Measurements from ENCODE around the gene RNF225.
"Not testable (repeated sequence)": the region's sequence is repeated elsewhere in the genome, so short reads cannot be mapped to it uniquely, and the experiment has no call there.

Gene RNF225

DNA sequence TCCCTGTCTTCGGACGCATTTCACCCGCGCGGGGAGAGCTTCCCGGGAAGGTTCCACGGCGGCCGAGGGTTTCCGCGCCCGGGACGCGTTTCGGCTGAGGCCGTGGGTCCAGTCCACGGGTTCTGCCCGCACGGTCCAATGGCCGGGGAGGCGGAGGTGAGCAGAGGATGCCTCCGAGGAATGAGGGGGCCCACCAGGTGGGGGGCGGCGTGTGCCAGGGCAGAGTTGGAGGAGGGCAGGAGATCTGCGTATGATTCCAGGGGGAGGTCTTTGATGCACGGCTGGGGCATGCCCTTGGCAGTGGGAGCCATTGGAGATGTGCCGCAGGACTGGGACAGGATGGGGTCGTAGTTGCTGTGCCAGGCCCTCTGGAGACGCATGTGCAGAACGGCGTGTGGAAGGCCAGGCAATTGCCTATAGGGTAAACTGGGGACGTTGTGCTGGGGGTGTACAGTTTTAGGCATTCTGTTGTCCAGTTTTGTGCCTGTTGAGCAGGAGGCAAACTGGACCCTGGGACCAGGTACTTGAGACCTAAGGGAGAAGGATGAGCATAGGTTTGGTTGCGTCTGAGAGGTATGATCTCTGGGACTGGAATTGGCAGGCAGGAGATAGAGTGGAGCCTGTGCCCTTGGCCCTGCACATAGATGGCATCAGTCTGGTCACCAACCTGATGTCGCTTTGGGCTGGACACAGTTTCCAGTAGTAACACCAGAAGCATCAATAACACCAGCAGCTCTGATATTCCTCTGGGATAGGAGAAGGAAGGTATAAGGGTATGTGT, 13.7 kb downstream of the RNF225 start:
- DNase-seq, result peak in 3 of 14 donors; percentile 7 to 40 (median 34)

DNA sequence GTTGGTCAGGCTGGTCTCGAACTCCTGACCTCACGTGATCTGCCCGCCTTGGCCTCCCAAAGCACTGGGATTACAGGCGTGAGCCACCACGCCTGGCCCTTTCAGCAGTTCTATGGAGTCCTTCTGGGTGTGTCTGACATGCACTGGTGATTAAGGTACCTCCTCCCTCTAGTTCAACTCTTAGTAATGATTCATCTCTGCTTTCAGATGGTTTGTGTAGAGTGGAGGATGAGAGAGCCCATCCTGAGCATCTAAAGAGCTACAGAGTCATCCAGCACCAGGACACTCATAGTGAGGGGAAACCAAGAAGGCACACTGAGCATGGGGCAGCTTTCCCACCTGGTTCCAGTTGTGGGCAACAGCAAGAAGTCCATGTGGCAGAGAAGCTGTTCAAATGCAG, 21.1 kb downstream of the RNF225 start:
- no peak for DNase-seq

DNA sequence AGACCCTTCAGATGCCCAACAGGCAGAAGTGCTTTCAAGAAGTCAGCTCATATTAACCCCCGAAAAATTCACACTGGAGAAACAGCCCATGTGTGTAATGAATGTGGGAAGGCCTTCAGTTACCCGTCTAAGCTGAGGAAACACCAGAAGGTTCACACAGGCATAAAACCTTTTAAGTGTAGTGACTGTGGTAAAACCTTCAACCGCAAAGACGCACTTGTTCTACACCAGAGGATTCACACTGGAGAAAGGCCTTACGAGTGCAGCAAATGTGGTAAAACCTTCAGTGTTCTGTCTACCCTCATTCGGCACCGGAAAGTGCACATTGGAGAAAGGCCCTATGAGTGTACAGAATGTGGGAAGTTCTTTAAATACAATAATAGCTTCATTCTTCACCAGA, 21.6 kb downstream of the RNF225 start:
- no peak for DNase-seq

DNA sequence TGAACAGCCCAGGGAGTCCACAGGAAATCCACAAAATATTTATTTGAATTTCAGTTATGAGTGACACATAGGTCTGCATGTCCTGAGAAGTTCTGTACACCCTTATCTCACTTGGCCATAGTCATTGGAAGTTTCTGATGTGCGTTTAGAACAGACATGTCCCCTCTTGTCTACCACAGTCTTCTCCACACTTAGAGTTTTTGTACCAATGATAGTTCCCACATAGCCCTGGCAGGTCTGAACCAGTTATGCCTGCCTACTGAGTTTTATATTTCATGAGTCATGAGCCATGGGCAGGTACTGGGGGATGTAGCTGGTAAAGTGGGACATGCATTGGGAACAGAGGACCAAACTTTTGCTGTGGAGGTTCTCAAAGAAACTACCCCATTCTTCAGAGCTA, 33.2 kb downstream of the RNF225 start:
- no peak for DNase-seq

DNA sequence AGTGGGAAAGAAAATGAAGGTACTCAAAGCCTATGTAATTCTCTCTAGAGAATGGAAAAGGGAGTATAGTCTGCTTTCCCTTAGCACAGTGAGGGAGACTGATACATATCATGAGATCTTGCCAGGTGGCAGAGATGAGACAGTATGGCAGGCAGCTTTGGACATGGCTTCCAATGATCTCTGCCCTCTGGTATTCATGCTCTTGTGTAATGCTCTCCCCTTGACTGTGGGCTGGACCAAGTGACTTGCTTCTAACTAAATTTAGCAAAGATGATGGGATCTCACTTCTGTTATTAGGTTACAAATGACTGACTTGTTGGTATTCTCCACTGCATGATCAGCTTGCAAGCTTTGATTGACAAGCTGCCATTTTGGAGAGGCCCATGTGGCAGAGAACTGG, 34.3 kb downstream of the RNF225 start:
- no peak for DNase-seq

DNA sequence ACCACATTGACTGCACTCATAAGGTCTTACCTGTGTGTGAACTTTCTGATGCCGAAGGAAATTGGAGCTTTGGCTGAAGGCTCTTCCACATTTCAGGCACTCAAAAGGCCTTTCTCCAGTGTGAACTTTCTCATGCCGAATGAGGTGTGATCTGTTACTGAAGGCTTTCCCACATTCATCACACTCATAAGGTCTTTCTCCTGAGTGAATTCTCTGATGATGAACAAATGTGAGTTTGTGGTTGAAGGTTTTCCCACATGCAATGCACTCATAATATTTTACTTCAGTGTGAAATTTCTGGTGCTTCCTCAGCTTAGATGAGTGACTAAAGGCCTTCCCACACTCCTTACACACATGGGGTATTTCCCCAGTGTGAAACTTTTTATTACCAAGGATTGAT, 38.8 kb downstream of the RNF225 start:
- no peak for DNase-seq

DNA sequence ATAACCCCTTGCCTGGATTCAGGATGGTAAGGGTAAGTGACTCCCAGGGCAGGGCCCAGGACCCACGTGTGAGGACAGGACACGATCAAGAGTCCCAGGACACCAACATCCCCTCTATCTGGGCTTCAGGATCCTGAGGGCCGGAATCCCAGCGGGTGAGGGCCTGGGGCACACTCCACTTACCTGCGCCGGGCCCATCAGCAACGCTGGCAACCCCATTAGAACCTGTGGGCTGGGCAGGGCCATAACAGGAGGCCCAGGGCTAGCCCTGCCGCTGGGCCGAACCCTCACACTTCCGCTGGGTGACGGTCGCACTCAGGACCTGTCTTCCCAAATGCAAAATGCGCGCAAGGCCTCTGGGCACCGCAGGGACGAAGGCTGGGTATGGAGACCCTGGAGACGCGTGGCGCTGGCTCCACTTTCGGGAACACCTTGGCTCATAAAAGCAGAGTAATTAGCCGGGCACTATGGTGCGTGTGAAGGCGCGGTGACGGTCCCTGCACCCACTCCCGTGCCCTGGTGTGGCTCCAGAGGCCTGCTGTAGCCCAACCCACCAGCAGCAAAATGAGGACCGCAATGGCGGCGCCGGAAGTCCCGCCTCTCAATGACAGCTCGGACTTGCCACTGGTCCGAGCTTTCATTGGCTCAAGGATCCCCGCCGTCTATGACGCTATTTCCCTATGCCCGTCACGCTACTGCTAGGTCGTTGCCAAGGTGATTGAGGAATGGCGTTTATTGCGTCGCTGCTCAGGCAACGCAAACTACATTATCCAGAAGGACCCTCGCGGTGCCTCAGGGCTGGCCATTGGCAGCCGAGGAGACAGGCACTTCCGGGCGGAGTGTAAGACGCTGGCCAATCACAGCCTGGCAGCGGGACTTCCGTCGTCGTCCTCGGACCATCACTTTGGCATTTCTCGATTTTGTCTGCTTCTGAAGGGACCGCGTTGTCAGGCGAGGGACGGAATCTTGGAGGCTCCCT, 44.4 kb downstream of the RNF225 start, which contains the start of gene ZNF132:
Gene ZNF132 (minus strand): TSS at position 578 of the 979 bp plus-strand sequence. CDS start 332 bp downstream, at position 246.
- DNase-seq, result peak; percentile 66 to 100 (median 96)

DNA sequence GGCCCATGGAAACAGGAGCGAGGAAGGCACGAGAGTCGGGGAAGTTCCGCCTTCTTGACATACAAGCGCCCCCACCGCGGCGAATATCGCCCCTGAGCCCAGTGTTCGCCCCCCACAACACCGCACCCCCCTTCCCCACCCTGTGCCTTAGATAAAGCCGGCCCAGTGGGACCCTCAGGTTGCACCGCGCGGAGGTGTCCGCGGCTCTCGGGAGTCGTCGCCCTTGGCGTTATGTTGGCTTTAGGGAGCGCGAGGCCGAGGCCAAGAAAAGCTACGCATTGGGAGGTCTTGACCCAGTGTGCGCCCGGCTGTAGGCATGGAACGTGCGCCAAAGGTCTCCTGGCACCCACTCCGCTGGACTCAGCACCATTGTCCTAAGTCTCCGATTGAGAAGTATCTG, 45.1 kb downstream of the RNF225 start:
- peak in 2 of 14 donors; percentile 24 to 53 for DNase-seq

DNA sequence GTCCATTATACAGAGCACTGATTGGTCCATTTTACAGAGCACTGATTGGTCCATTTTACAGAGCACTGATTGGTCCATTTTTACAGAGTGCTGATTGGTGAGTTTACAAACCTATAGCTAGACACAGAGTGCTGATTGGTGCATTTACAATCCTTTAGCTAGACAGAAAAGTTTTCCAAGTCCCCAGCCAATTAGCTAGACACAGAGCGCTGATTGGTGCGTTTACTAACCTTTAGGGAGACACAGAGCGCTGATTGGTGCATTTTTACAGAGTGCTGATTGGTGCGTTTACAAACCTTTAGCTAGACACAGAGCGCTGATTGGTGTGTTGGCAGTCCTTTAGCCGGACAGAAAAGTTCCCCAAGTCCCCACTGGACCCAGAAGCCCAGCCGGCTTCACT, 47.5 kb downstream of the RNF225 start:
- DNase-seq, result not testable (repeated sequence)
